HepG2 (cell line): ENCODE results near the gene SHISA5. TPM values are rescaled to one million over a fixed set of nuclear protein-coding genes. Genes with fewer than 3 reads are reported as not detected.
A peak's percentile ranks its signal among the peaks of the same experiment; 100 is the strongest.

ENCODE experiments used
- CSRNP1 ChIP-seq: sonication (generic); formaldehyde crosslinking; IDR thresholded peaks from 2 replicates; pipeline ENCODE4 v1.8.1; 2023; ENCODE audit warnings: mild to moderate bottlenecking, missing genetic modification reagents
- EP300 ChIP-seq, 3 experiments: sonication (generic) in 1 of 3; formaldehyde crosslinking in 1 of 3; IDR thresholded peaks; 2 replicates each; pipeline versions ENCODE4 v1.5.1 to v1.6.1; 2011 to 2020; ENCODE audit warnings: low read depth in 2 of 3, low read length in 2 of 3, borderline replicate concordance in 1 of 3, improper control_type of control experiment in 1 of 3, mild to moderate bottlenecking in 1 of 3, missing genetic modification reagents in 1 of 3, moderate library complexity in 1 of 3
- FLYWCH1 ChIP-seq: sonication (generic); formaldehyde crosslinking; IDR thresholded peaks from 2 replicates; pipeline ENCODE4 v1.8.1; 2023; ENCODE audit warnings: mild to moderate bottlenecking, missing genetic modification reagents
- FOXA3 ChIP-seq: IDR thresholded peaks from 2 replicates; pipeline ENCODE4 v1.6.1; 2016; ENCODE audit warnings: missing genetic modification reagents, missing compliant biosample characterization
- GATA4 ChIP-seq: sonication (generic); IDR thresholded peaks from 2 replicates; pipeline ENCODE4 v1.6.1; 2016; ENCODE audit warnings: antibody characterized with exemption, low read depth, borderline replicate concordance
- HOXA7 ChIP-seq: sonication (generic); formaldehyde crosslinking; IDR thresholded peaks from 2 replicates; pipeline ENCODE4 v1.8.1; 2022; ENCODE audit warnings: mild to moderate bottlenecking, missing genetic modification reagents, moderate library complexity
- IKZF5 ChIP-seq: IDR thresholded peaks from 2 replicates; pipeline ENCODE4 v1.6.1; 2018; ENCODE audit warnings: missing genetic modification reagents, mild to moderate bottlenecking, missing compliant biosample characterization
- KDM5A ChIP-seq: fragments of 200-600 bp; sonication (generic); IDR thresholded peaks from 2 replicates; pipeline ENCODE4 v1.7.0; 2018; ENCODE audit warnings: antibody characterized with exemption, mild to moderate bottlenecking, low read length, borderline replicate concordance
- LCORL ChIP-seq, 2 experiments: fragments of 450-650 bp in 1 of 2; sonication (generic) in 1 of 2; formaldehyde crosslinking in 1 of 2; IDR thresholded peaks; 2 replicates each; pipeline versions ENCODE4 v1.5.0 to v1.6.1; 2017 to 2020; ENCODE audit warnings: antibody characterized with exemption in 1 of 2, missing genetic modification reagents in 1 of 2
- MAZ ChIP-seq, 2 experiments: sonication (generic) in 1 of 2; formaldehyde crosslinking in 1 of 2; IDR thresholded peaks; 2 replicates each; pipeline versions ENCODE4 v1.5.0 to v1.6.1; 2012 to 2020; ENCODE audit warnings: low read depth in 2 of 2, mild to moderate bottlenecking in 2 of 2, borderline replicate concordance in 1 of 2, improper control_type of control experiment in 1 of 2, low read length in 1 of 2, missing genetic modification reagents in 1 of 2, moderate library complexity in 1 of 2
- MTA1 ChIP-seq: sonication (generic); formaldehyde crosslinking; IDR thresholded peaks from 2 replicates; pipeline ENCODE4 v1.4.0; 2020; ENCODE audit warnings: missing genetic modification reagents, mild to moderate bottlenecking, borderline replicate concordance
- MXI1 ChIP-seq: IDR thresholded peaks from 3 replicates; pipeline ENCODE4 v1.6.1; 2012; ENCODE audit warnings: low read depth, low read length, inconsistent platforms, borderline replicate concordance
- RBAK ChIP-seq: sonication (generic); formaldehyde crosslinking; IDR thresholded peaks from 2 replicates; pipeline ENCODE4 v1.5.1; 2020; ENCODE audit warnings: mild to moderate bottlenecking, missing genetic modification reagents
- RELA ChIP-seq: sonication (generic); formaldehyde crosslinking; IDR thresholded peaks from 2 replicates; pipeline ENCODE4 v1.4.0; 2020; ENCODE audit warnings: missing genetic modification reagents
- SRF ChIP-seq: IDR thresholded peaks from 2 replicates; pipeline ENCODE4 v1.6.1; 2011; ENCODE audit warnings: mild to moderate bottlenecking, low read depth, low read length, moderate library complexity
- ZBTB14 ChIP-seq: sonication (generic); formaldehyde crosslinking; IDR thresholded peaks from 2 replicates; pipeline ENCODE4 v1.4.0; 2020; ENCODE audit warnings: missing genetic modification reagents
- ZEB1 ChIP-seq: IDR thresholded peaks from 2 replicates; pipeline ENCODE4 v1.6.1; 2012; ENCODE audit warnings: mild to moderate bottlenecking, low read depth, inconsistent platforms; ENCODE audit not compliant: insufficient replicate concordance
- ZMYM3 ChIP-seq: sonication (generic); formaldehyde crosslinking; IDR thresholded peaks from 2 replicates; pipeline ENCODE4 v1.5.1; 2020; ENCODE audit warnings: mild to moderate bottlenecking, missing genetic modification reagents
- ZNF101 ChIP-seq: sonication (generic); formaldehyde crosslinking; IDR thresholded peaks from 2 replicates; pipeline ENCODE4 v1.4.0; 2020; ENCODE audit warnings: mild to moderate bottlenecking, low read depth, missing genetic modification reagents, borderline replicate concordance
- ZNF549 ChIP-seq: sonication (generic); formaldehyde crosslinking; IDR thresholded peaks from 2 replicates; pipeline ENCODE4 v1.5.0; 2020; ENCODE audit warnings: missing genetic modification reagents
- ZNF567 ChIP-seq: sonication (generic); formaldehyde crosslinking; IDR thresholded peaks from 2 replicates; pipeline ENCODE4 v1.8.1; 2023; ENCODE audit warnings: mild to moderate bottlenecking, missing genetic modification reagents, borderline replicate concordance
- ZNF580 ChIP-seq: IDR thresholded peaks from 2 replicates; pipeline ENCODE4 v1.6.1; 2016; ENCODE audit warnings: low read depth, borderline replicate concordance
- ZNF713 ChIP-seq: sonication (generic); formaldehyde crosslinking; IDR thresholded peaks from 2 replicates; pipeline ENCODE4 v1.4.0; 2020; ENCODE audit warnings: mild to moderate bottlenecking, missing genetic modification reagents
- polyA plus RNA-seq, 8 experiments: library from polyadenylated mRNA; depleted of rRNA in 3 of 8; stranded (reverse) in 7 of 8; unstranded in 1 of 8; fragments of >200 nt; fragmentation: Illumina TruSeq in 4 of 8; extraction: Trizol in 4 of 8; gene quantifications; 2 replicates each; pipeline versions ENCODE4 v1.2.1 to v1.2.3, GENCODE V29; 2011 to 2016; ENCODE audit warnings: low read depth in 4 of 8, missing spikeins in 1 of 8, mixed read lengths in 1 of 8; ENCODE audit not compliant: insufficient read depth in 1 of 8
- total RNA-seq, 5 experiments: library from RNA; depleted of rRNA; stranded (reverse); fragments of >200 nt; fragmentation: Illumina TruSeq; extraction: Trizol; gene quantifications; 2 replicates each; pipeline ENCODE4 v1.2.3, GENCODE V29; 2016; ENCODE audit warnings: low read depth in 1 of 5

Gene SHISA5
- total and polyA plus RNA-seq, 2 of the 13 experiments (the other 11 are each of a cell fraction or from before 2014, with no cell fraction given), result 75.8 to 91.4 TPM

GRCh38 chr3:48446425-48447193, 57.4 kb downstream of the SHISA5 start, which contains the start of gene ATRIP (continued):
- TF ChIP-seq CSRNP1 (0 out of 2 replicates have a peak, but pooled peaks have one; percentile 31), MAZ (IDR thresholded peaks at IDR 0.05; ENCODE audit: borderline replicate concordance, low read depth, low read length) (peak; percentile 49; the same call in 1 of the 2 replicates), MAZ (CRISPR knock-in tag; IDR thresholded peaks at IDR 0.05; ENCODE audit: low read depth) (peak; percentile 97), IKZF5 (CRISPR knock-in tag) (no peak), ZNF713 (CRISPR knock-in tag) (no peak), FLYWCH1 (CRISPR knock-in tag) (peak; percentile 51; the same call in 1 of the 2 replicates), SRF (peak; percentile 60), ZBTB14 (CRISPR knock-in tag) (peak; percentile 69; the same call in 1 of the 2 replicates), ZNF549 (CRISPR knock-in tag) (no peak), RBAK (CRISPR knock-in tag) (no peak), FOXA3 (no peak), RELA (CRISPR knock-in tag) (no peak), HOXA7 (CRISPR knock-in tag) (no peak), EP300 (IDR thresholded peaks at IDR 0.05; ENCODE audit: low read depth in 2 of 2, low read length in 2 of 2) (0 out of 4 replicates have a peak, but pooled peaks of 1 of the 2 experiments have one; percentile 45), EP300 (CRISPR knock-in tag; IDR thresholded peaks at IDR 0.05; ENCODE audit: borderline replicate concordance) (no peak; the same call in 1 of the 2 replicates), ZNF567 (CRISPR knock-in tag) (0 out of 2 replicates have a peak, but pooled peaks have one; percentile 66), ZMYM3 (CRISPR knock-in tag) (peak; percentile 58; the same call in 1 of the 2 replicates), MXI1 (peak; percentile 94), LCORL (IDR thresholded peaks at IDR 0.05) (no peak), LCORL (CRISPR knock-in tag; IDR thresholded peaks at IDR 0.05) (no peak), ZNF101 (CRISPR knock-in tag) (no peak), MTA1 (CRISPR knock-in tag) (peak; percentile 51; the same call in 1 of the 2 replicates), GATA4 (peak; percentile 72), KDM5A (peak; percentile 96), ZNF580 (CRISPR knock-in tag) (peak; percentile 68; the same call in 1 of the 2 replicates), ZEB1 (peak; percentile 49)
